PC-9 (cell line): ENCODE data around the gene GDPD4. TPM values are rescaled to one million over a fixed set of nuclear protein-coding genes. Genes with fewer than 3 reads are reported as not detected.

Experiments
- BruUV-seq: library from RNA; stranded (reverse); fragments of 400-500 nt; replicated peaks from 2 replicates; lab custom pipeline; 2021; lab: Mats Ljungman, UMichigan
- CTCF ChIA-PET: fragments of 300-600 bp; sonication (Branson Sonifier 250); formaldehyde crosslinking; loops from one replicate; lab custom pipeline; 2022; ENCODE audit warnings: antibody characterized with exemption; lab: Charles Lee
- POLR2A ChIA-PET: fragments of 300-600 bp; sonication (Branson Sonifier 250); formaldehyde crosslinking; loops from one replicate; lab custom pipeline; 2022; ENCODE audit warnings: antibody characterized with exemption; ENCODE audit not compliant: unreplicated experiment; lab: Charles Lee
- DNase-seq, 2 experiments: peaks; one replicate each; pipeline versions ENCODE4 v3.0.0 to v3.0.0-alpha.2; 2015 to 2022; ENCODE audit warnings: mixed read lengths in 1 of 2
- H2AFZ ChIP-seq: fragments of 200-600 bp; sonication (generic); 2 replicates; pipeline ENCODE4 v1.8.1; 2017; ENCODE audit warnings: antibody characterized with exemption
- H3F3A ChIP-seq: fragments of 200-600 bp; sonication (generic); 2 replicates; pipeline ENCODE4 v1.8.1; 2017; ENCODE audit warnings: antibody characterized with exemption, mild to moderate bottlenecking, low read depth; ENCODE audit not compliant: insufficient read depth
- H3K27ac ChIP-seq: fragments of 200-600 bp; sonication (generic); 2 replicates; pipeline ENCODE4 v1.6.1; 2016; ENCODE audit warnings: mixed run types
- H3K27me3 ChIP-seq: fragments of 200-600 bp; sonication (generic); 2 replicates; pipeline ENCODE4 v1.6.1; 2016; ENCODE audit warnings: low read depth, mixed run types; ENCODE audit not compliant: insufficient read depth
- H3K36me3 ChIP-seq: fragments of 200-600 bp; sonication (generic); 2 replicates; pipeline ENCODE4 v1.6.1; 2016; ENCODE audit warnings: low read depth, mixed run types
- H3K4me1 ChIP-seq: fragments of 200-600 bp; sonication (generic); replicated peaks from 2 replicates; pipeline ENCODE4 v1.6.1; 2016; ENCODE audit warnings: mixed run types; ENCODE audit not compliant: insufficient read depth
- H3K4me2 ChIP-seq: fragments of 200-600 bp; sonication (generic); 2 replicates; pipeline ENCODE4 v1.6.1; 2017; ENCODE audit warnings: mixed run types
- H3K4me3 ChIP-seq: fragments of 200-600 bp; sonication (generic); 2 replicates; pipeline ENCODE4 v1.6.1; 2016; ENCODE audit warnings: mixed run types
- H3K79me2 ChIP-seq: fragments of 200-600 bp; sonication (generic); 2 replicates; pipeline ENCODE4 v1.6.1; 2017; ENCODE audit warnings: low read depth, mixed run types
- H3K9me2 ChIP-seq: fragments of 200-600 bp; sonication (generic); 2 replicates; pipeline ENCODE4 v1.8.1; 2017; ENCODE audit warnings: mild to moderate bottlenecking; ENCODE audit not compliant: insufficient read depth
- H3K9me3 ChIP-seq: fragments of 200-600 bp; sonication (generic); 2 replicates; pipeline ENCODE4 v1.8.1; 2016; ENCODE audit warnings: low read depth; ENCODE audit not compliant: insufficient read depth
- H4K20me1 ChIP-seq: fragments of 200-600 bp; sonication (generic); 2 replicates; pipeline ENCODE4 v1.8.1; 2017; ENCODE audit not compliant: insufficient read depth
- CTCF ChIP-seq: fragments of 200-600 bp; sonication (generic); conservative IDR thresholded peaks from 2 replicates; pipeline ENCODE4 v1.6.1; 2017; ENCODE audit warnings: mixed run types, antibody characterized with exemption, mild to moderate bottlenecking, moderate library complexity
- EZH2 ChIP-seq: fragments of 200-600 bp; sonication (generic); IDR thresholded peaks from 2 replicates; pipeline ENCODE4 v1.8.0; 2017; ENCODE audit warnings: antibody characterized with exemption, low read depth
- intact Hi-C: fragments of 100-400 bp; cut with micrococcal nuclease; formaldehyde crosslinking; loops from one replicate; pipeline ENCODE4 v1.10.0; 2022; ENCODE audit not compliant: unreplicated experiment
- total RNA-seq: library from RNA; stranded (reverse); gene quantifications from 2 replicates; pipeline ENCODE4 v1.2.3, GENCODE V29; 2021

The GDPD4 gene
- total RNA-seq, 1 experiment from 2014 or later = not detected

- no peak overlapping the region for H3K4me2 ChIP-seq
- no TSS peak for BruUV-seq
- CTCF ChIA-PET = interaction anchor here (1.5 kb wide), 1 partner anchor 50 kb away, joined by 6 read pairs; the partner anchor contains the start of gene MYO7A
Measured at GRCh38 chr11:77176996-77177395, 124.5 kb downstream of the GDPD4 start.

GRCh38 chr11:77175869-77176539, 125.5 kb downstream of the GDPD4 start:
- no peaks in the 10 kb centered on the region for H4K20me1 ChIP-seq
- H3K27me3 ChIP-seq = peaks cover 22% of the 10 kb centered on the region
- H3F3A ChIP-seq = no peaks in the 10 kb centered on the region
- no peak overlapping the region for H2AFZ ChIP-seq
- ChIA-PET CTCF (interaction anchor here (0.5 to 1.5 kb wide), 2 partner anchors 49 to 121 kb away, joined by 3 to 6 read pairs; partner anchors contain the start of gene MYO7A), POLR2A (no interaction called here)
- no peaks in the 10 kb centered on the region for H3K36me3 ChIP-seq
- no peaks in the 10 kb centered on the region for H3K79me2 ChIP-seq
- no peaks in the 10 kb centered on the region for H3K4me1 ChIP-seq
- no peak overlapping the region for H3K4me3 ChIP-seq
- TF ChIP-seq CTCF (no peak), EZH2 (no peak)
- BruUV-seq = no TSS peak
- intact Hi-C loops = no loop called here
- no peak overlapping the region for H3K4me2 ChIP-seq
- no peaks in the 10 kb centered on the region for H3K9me2 ChIP-seq
- no peak overlapping the region for H3K27ac ChIP-seq
- H3K9me3 ChIP-seq = no peaks in the 10 kb centered on the region
- DNase-seq = no peak

More at GRCh38 chr11:77176996-77177395, 124.5 kb downstream of the GDPD4 start:
- POLR2A ChIA-PET = no interaction called here
- H4K20me1 ChIP-seq = no peaks in the 10 kb centered on the region
- H3K4me3 ChIP-seq = no peak overlapping the region
- H3K4me1 ChIP-seq = no peaks in the 10 kb centered on the region
- TF ChIP-seq EZH2 (no peak), CTCF (no peak)
- no peak overlapping the region for H3K27ac ChIP-seq
- H3K27me3 ChIP-seq = peaks cover 31% of the 10 kb centered on the region
- intact Hi-C loops = no loop called here
- no peaks in the 10 kb centered on the region for H3K9me2 ChIP-seq
- H3F3A ChIP-seq = no peaks in the 10 kb centered on the region
- H3K36me3 ChIP-seq = no peaks in the 10 kb centered on the region
- H2AFZ ChIP-seq = no peak overlapping the region
- H3K79me2 ChIP-seq = no peaks in the 10 kb centered on the region
- no peaks in the 10 kb centered on the region for H3K9me3 ChIP-seq
- no peak for DNase-seq

GRCh38 chr11:77175021-77175842, 126.3 kb downstream of the GDPD4 start:
- H3K4me1 ChIP-seq = peaks cover 2% of the 10 kb centered on the region; the same call in 1 of the 2 replicates
- no peak overlapping the region for H3K4me3 ChIP-seq
- H3F3A ChIP-seq = no peaks in the 10 kb centered on the region
- TF ChIP-seq EZH2 = no peak
- TF ChIP-seq CTCF = no peak
- intact Hi-C loops = no loop called here
- ChIA-PET POLR2A (interaction anchor here (0.6 kb wide), 1 partner anchor 78 kb away, joined by 3 read pairs; no protein-coding TSS in a partner anchor), CTCF (interaction anchor here (1.5 kb wide), 1 partner anchor 48 kb away, joined by 6 read pairs; the partner anchor contains the start of gene MYO7A)
- H3K27me3 ChIP-seq = peaks cover 14% of the 10 kb centered on the region
- DNase-seq = no peak
- H3K36me3 ChIP-seq = no peaks in the 10 kb centered on the region
- H3K9me3 ChIP-seq = no peaks in the 10 kb centered on the region
- H3K79me2 ChIP-seq = no peaks in the 10 kb centered on the region
- no peak overlapping the region for H3K4me2 ChIP-seq
- no peak overlapping the region for H2AFZ ChIP-seq
- no peak overlapping the region for H3K27ac ChIP-seq
- no peaks in the 10 kb centered on the region for H4K20me1 ChIP-seq
- no peaks in the 10 kb centered on the region for H3K9me2 ChIP-seq
- no TSS peak for BruUV-seq
